CD14-positive monocyte (primary cell): Measurements from ENCODE around the gene EPHA7. TPM values are rescaled to one million over a fixed set of nuclear protein-coding genes. Genes with fewer than 3 reads are reported as not detected.

Source experiments
- DNase-seq, 3 donors: peaks; one replicate each; pipeline ENCODE4 v3.0.0-alpha.2; 2011 to 2022
- H2AFZ ChIP-seq: 2 replicates; pipeline ENCODE4 v1.6.0; 2012; ENCODE audit warnings: mild to moderate bottlenecking, low read depth, low read length, inconsistent platforms; ENCODE audit not compliant: insufficient read depth, poor library complexity, severe bottlenecking
- H3K27ac ChIP-seq, 2 donors: 1 replicate in 1 of 2; 2 replicates in 1 of 2; pipeline ENCODE4 v1.5.1; 2012 to 2013; ENCODE audit warnings: low read length in 2 of 2, control low read depth in 1 of 2, inconsistent platforms in 1 of 2, low read depth in 1 of 2, mild to moderate bottlenecking in 1 of 2
- H3K27me3 ChIP-seq, 2 donors: one replicate each; pipeline versions ENCODE4 v1.6.0 to v1.6.1; 2011 to 2013; ENCODE audit warnings: low read length in 2 of 2; ENCODE audit not compliant: control insufficient read depth in 2 of 2, insufficient read depth in 2 of 2
- H3K36me3 ChIP-seq, 2 donors: replicated peaks in 1 of 2; 1 replicate in 1 of 2; 2 replicates in 1 of 2; pipeline versions ENCODE4 v1.5.1 to v1.6.1; 2012 to 2013; ENCODE audit warnings: low read length in 2 of 2, control low read depth in 1 of 2, inconsistent platforms in 1 of 2, mild to moderate bottlenecking in 1 of 2; ENCODE audit not compliant: insufficient read depth in 2 of 2, control insufficient read depth in 1 of 2
- H3K4me1 ChIP-seq, 2 donors: 1 replicate in 1 of 2; 2 replicates in 1 of 2; pipeline versions ENCODE4 v1.5.1 to v1.6.1; 2012 to 2013; ENCODE audit warnings: low read length in 2 of 2, control low read depth in 1 of 2, inconsistent platforms in 1 of 2, mild to moderate bottlenecking in 1 of 2, moderate library complexity in 1 of 2; ENCODE audit not compliant: insufficient read depth in 2 of 2, control insufficient read depth in 1 of 2
- H3K4me2 ChIP-seq: replicated peaks from 2 replicates; pipeline ENCODE3; 2012; ENCODE audit warnings: low read length, moderate library complexity, mild to moderate bottlenecking; ENCODE audit not compliant: poor library complexity, severe bottlenecking; ENCODE audit errors: extremely low read depth
- H3K4me3 ChIP-seq, 3 experiments: fragments of 200-600 bp in 1 of 3; sonication (generic) in 1 of 3; replicated peaks in 1 of 3; 1 replicate in 2 of 3; 2 replicates in 1 of 3; pipeline ENCODE4 v1.5.1; 2011 to 2013; ENCODE audit warnings: low read length in 3 of 3, mild to moderate bottlenecking in 3 of 3, control low read depth in 2 of 3, low read depth in 2 of 3, inconsistent platforms in 1 of 3, moderate library complexity in 1 of 3
- H3K79me2 ChIP-seq: 2 replicates; pipeline ENCODE4 v1.6.0; 2012; ENCODE audit warnings: mild to moderate bottlenecking, control low read depth, inconsistent platforms, low read length, moderate library complexity; ENCODE audit not compliant: insufficient read depth
- H3K9ac ChIP-seq: 2 replicates; pipeline ENCODE4 v1.6.0; 2017; ENCODE audit warnings: low read length, mild to moderate bottlenecking; ENCODE audit not compliant: insufficient read depth, poor library complexity, severe bottlenecking
- H3K9me3 ChIP-seq, 2 donors: replicated peaks in 1 of 2; 1 replicate in 1 of 2; 2 replicates in 1 of 2; pipeline versions ENCODE4 v1.5.1 to v1.6.1; 2012 to 2013; ENCODE audit warnings: low read length in 2 of 2, control low read depth in 1 of 2; ENCODE audit not compliant: control insufficient read depth in 1 of 2, insufficient read depth in 1 of 2
- H4K20me1 ChIP-seq: 2 replicates; pipeline ENCODE4 v1.6.0; 2012; ENCODE audit warnings: mild to moderate bottlenecking, low read length, control low read depth, moderate library complexity; ENCODE audit not compliant: insufficient read depth
- H3K27ac Mint-ChIP-seq, 7 donors: one replicate each; pipeline ENCODE4 v1.8.0; 2020; ENCODE audit warnings: mild to moderate bottlenecking in 7 of 7, mixed read lengths in 7 of 7, moderate library complexity in 6 of 7, inconsistent platforms in 2 of 7
- H3K27me3 Mint-ChIP-seq, 3 donors: one replicate each; pipeline ENCODE4 v1.8.0; 2021 to 2022; ENCODE audit warnings: low read depth in 3 of 3, mild to moderate bottlenecking in 3 of 3, mixed read lengths in 3 of 3, moderate library complexity in 3 of 3, inconsistent platforms in 1 of 3
- H3K36me3 Mint-ChIP-seq, 2 donors: one replicate each; pipeline ENCODE4 v1.8.0; 2020; ENCODE audit warnings: mixed read lengths in 2 of 2, inconsistent platforms in 1 of 2, mild to moderate bottlenecking in 1 of 2
- H3K4me1 Mint-ChIP-seq: one replicate; pipeline ENCODE4 v1.8.0; 2020; ENCODE audit warnings: mild to moderate bottlenecking, mixed read lengths
- H3K4me3 Mint-ChIP-seq, 2 donors: one replicate each; pipeline ENCODE4 v1.8.0; 2020; ENCODE audit warnings: mild to moderate bottlenecking in 2 of 2, mixed read lengths in 2 of 2, moderate library complexity in 1 of 2
- H3K9me3 Mint-ChIP-seq, 7 donors: one replicate each; pipeline ENCODE4 v1.8.0; 2020 to 2022; ENCODE audit warnings: mixed read lengths in 7 of 7, mild to moderate bottlenecking in 6 of 7, moderate library complexity in 6 of 7, inconsistent platforms in 2 of 7
- CTCF ChIP-seq: fragments of 200-600 bp; IDR thresholded peaks from one replicate; pipeline ENCODE4 v1.8.0; 2022; ENCODE audit warnings: antibody characterized with exemption, mild to moderate bottlenecking
- WGBS: methylation state at CpG from one replicate; pipeline ENCODE4 v1.1.5; 2013; ENCODE audit warnings: missing lambda C conversion rate; ENCODE audit not compliant: insufficient coverage; 5-methylcytosine and 5-hydroxymethylcytosine counted together
- intact Hi-C, 2 donors: fragments of 100-400 bp; cut with micrococcal nuclease; formaldehyde crosslinking; loops; one replicate each; pipeline versions ENCODE4 v1.15.0 to v1.15.1; 2023
- polyA plus RNA-seq, 3 donors: library from polyadenylated mRNA; depleted of rRNA in 1 of 3; unstranded in 2 of 3; stranded (reverse) in 1 of 3; fragments of 300-500 nt in 2 of 3; fragments of >200 nt in 1 of 3; fragmentation: Illumina TruSeq in 2 of 3; gene quantifications; 1 replicate in 2 of 3; 2 replicates in 1 of 3; pipeline ENCODE4 v1.2.3, GENCODE V29; 2012 to 2021

EPHA7 gene
- polyA plus RNA-seq, 3 donors: not detected

GRCh38 chr6:93293460-93293859 is 125.9 kb downstream of the EPHA7 start:
- Histone ChIP-seq H2AFZ (no peak overlapping the region), H3K36me3 (no peaks in the 10 kb centered on the region), H3K27ac (no peak overlapping the region), H3K27me3 (no peaks in the 10 kb centered on the region), H4K20me1 (no peaks in the 10 kb centered on the region), H3K9ac (no peak overlapping the region), H3K4me2 (no peak overlapping the region), H3K4me1 (no peaks in the 10 kb centered on the region), H3K9me3 (no peaks in the 10 kb centered on the region), H3K4me3 (no peak overlapping the region), H3K79me2 (no peaks in the 10 kb centered on the region)
- no peak for DNase-seq
- Mint-ChIP-seq H3K36me3 (no peaks in the 10 kb centered on the region), H3K9me3 (no peaks in the 10 kb centered on the region), H3K27ac (no peak overlapping the region), H3K27me3 (peaks cover 0 to 1% (median 0%) of the 10 kb centered on the region in 3 donors), H3K4me3 (no peak overlapping the region), H3K4me1 (no peaks in the 10 kb centered on the region)
- intact Hi-C loops: no loop called here
- no CpG with 5 or more reads among the region's 4 CpGs for WGBS
- no peak for TF ChIP-seq CTCF

- peaks cover 0 to 6% of the 10 kb centered on the region in 2 donors for H3K9me3 ChIP-seq
- H3K4me2 ChIP-seq: no peak overlapping the region
- no peak for DNase-seq
- 96% methylated on average over 17 of the region's 28 CpGs for WGBS
- H4K20me1 ChIP-seq: no peaks in the 10 kb centered on the region
- Mint-ChIP-seq H3K9me3 (peaks cover 2 to 3% (median 2%) of the 10 kb centered on the region in 7 donors), H3K4me1 (no peaks in the 10 kb centered on the region), H3K27ac (no peak overlapping the region), H3K4me3 (no peak overlapping the region), H3K36me3 (no peaks in the 10 kb centered on the region), H3K27me3 (no peaks in the 10 kb centered on the region)
- no peak overlapping the region for H3K4me3 ChIP-seq
- no peaks in the 10 kb centered on the region for H3K4me1 ChIP-seq
- H3K27me3 ChIP-seq: no peaks in the 10 kb centered on the region
- H2AFZ ChIP-seq: no peak overlapping the region
- H3K79me2 ChIP-seq: no peaks in the 10 kb centered on the region
- no peaks in the 10 kb centered on the region for H3K36me3 ChIP-seq
- no peak overlapping the region for H3K27ac ChIP-seq
- no peak for TF ChIP-seq CTCF
- H3K9ac ChIP-seq: no peak overlapping the region
- intact Hi-C loops: no loop called here
Measured at GRCh38 chr6:93282521-93283031, 136.8 kb downstream of the EPHA7 start.
